ENCODE data around the gene MEI1. TPM values are rescaled to one million over a fixed set of nuclear protein-coding genes. Genes with fewer than 3 reads are reported as not detected.

Gene MEI1
- polyA plus RNA-seq, 1 experiment: 3.8 TPM

GRCh38 chr22:41821471-41822316 is 122.4 kb downstream of the MEI1 start:
- H3K4me3 ChIP-seq (ENCODE audit: low read depth, low read length): no peak overlapping the region
- ChIA-PET CTCF (interaction anchor here (0.6 to 2.0 kb wide), 11 partner anchors 13 to 125 kb away, joined by 3 to 13 read pairs (median 4); partner anchors contain the start of gene CENPM), POLR2A (no interaction called here)

DNA sequence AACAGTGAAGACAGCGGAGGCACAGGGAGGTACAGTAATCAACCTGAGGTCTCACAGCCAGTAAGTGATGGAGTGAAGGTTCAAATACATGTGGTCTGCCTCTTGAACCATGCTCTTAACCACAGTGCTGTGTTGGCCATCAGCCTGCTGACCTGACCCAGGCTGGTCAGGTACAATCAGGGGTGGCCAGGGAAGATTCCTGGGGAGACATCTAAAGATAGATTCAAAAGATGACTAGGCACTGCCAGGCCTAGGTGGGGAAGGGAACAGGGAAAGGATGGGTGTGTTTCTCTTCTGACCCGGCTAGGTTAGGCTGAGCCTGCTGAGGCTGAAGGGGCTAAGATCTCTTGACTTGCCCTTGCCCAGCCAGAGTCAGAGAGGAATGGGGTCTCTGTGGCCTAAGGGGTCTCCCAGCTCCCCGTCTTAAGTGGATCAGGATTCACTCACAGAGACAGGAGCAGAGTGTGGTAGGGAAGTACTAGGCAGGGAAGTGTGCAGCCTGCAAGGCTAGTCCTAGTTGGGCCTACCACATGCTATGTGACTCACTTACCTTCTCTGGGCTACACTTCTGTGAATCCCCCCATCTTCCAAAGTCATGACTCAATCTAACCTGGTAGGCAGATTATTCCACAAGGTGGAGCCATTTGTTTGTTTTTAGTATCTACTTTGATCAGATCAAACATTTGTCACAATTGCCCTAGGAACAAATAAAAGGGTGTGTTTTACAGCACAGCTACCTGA is 123.2 kb downstream of the MEI1 start:
- TF ChIP-seq, protein P1, sequence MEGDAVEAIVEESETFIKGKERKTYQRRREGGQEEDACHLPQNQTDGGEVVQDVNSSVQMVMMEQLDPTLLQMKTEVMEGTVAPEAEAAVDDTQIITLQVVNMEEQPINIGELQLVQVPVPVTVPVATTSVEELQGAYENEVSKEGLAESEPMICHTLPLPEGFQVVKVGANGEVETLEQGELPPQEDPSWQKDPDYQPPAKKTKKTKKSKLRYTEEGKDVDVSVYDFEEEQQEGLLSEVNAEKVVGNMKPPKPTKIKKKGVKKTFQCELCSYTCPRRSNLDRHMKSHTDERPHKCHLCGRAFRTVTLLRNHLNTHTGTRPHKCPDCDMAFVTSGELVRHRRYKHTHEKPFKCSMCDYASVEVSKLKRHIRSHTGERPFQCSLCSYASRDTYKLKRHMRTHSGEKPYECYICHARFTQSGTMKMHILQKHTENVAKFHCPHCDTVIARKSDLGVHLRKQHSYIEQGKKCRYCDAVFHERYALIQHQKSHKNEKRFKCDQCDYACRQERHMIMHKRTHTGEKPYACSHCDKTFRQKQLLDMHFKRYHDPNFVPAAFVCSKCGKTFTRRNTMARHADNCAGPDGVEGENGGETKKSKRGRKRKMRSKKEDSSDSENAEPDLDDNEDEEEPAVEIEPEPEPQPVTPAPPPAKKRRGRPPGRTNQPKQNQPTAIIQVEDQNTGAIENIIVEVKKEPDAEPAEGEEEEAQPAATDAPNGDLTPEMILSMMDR (IDR thresholded peaks at IDR 0.05; ENCODE audit: insufficient read depth, low read depth, low read length): peak; percentile 28
- H3K27me3 ChIP-seq (ENCODE audit: control insufficient read depth, insufficient read depth, low read length): no peaks in the 10 kb centered on the region
- CTCF ChIA-PET: interaction anchor here (0.6 to 2.0 kb wide), 12 partner anchors 12 to 125 kb away, joined by 3 to 13 read pairs (median 4); partner anchors contain the start of gene CENPM
- DNase-seq (ENCODE audit: low read depth): no peak
- POLR2A ChIA-PET: no interaction called here
- H3K4me3 ChIP-seq (ENCODE audit: low read depth, low read length): no peak overlapping the region
- H3K36me3 ChIP-seq (ENCODE audit: control insufficient read depth, insufficient read depth, low read length): no peaks in the 10 kb centered on the region

More at GRCh38 chr22:41821471-41822316, 122.4 kb downstream of the MEI1 start:
- TF ChIP-seq, protein P1 (IDR thresholded peaks at IDR 0.05; ENCODE audit: insufficient read depth, low read depth, low read length): no peak
- Histone ChIP-seq H3K36me3 (ENCODE audit: control insufficient read depth, insufficient read depth, low read length) (no peaks in the 10 kb centered on the region), H3K27me3 (ENCODE audit: control insufficient read depth, insufficient read depth, low read length) (no peaks in the 10 kb centered on the region)
- no peak for DNase-seq (ENCODE audit: low read depth)

- POLR2A ChIA-PET: no interaction called here
- CTCF ChIA-PET: interaction anchor here (0.8 kb wide), 1 partner anchor 117 kb away, joined by 3 read pairs; no protein-coding TSS in a partner anchor
- TF ChIP-seq, protein P1 (IDR thresholded peaks at IDR 0.05; ENCODE audit: insufficient read depth, low read depth, low read length): no peak
- H3K27me3 ChIP-seq (ENCODE audit: control insufficient read depth, insufficient read depth, low read length): no peaks in the 10 kb centered on the region
- H3K36me3 ChIP-seq (ENCODE audit: control insufficient read depth, insufficient read depth, low read length): no peaks in the 10 kb centered on the region
- no peak overlapping the region for H3K4me3 ChIP-seq (ENCODE audit: low read depth, low read length)
- no peak for DNase-seq (ENCODE audit: low read depth)
Observed at GRCh38 chr22:41823797-41824196, 124.5 kb downstream of the MEI1 start.

DNA sequence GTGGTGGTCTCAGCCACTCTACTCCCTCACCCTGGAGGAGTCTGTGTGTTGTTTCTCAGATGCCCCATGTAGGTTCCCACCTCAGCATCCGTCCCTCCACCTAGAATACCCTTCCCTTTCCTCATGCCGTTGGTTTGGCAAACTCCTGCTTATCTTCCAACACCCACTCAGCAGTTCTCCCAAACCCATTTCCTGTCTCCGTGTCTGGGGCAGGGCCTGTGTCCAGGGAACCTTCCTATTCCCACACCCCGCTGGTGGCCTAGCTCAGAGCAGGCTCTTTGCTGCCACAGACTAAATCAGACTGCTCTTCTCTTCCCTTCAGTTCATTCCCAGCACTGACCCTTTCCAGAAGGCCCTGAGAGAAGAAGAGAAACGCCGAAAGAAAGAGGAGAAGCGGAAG is 126.1 kb downstream of the MEI1 start:
- ChIA-PET POLR2A (no interaction called here), CTCF (interaction anchor here (1.3 to 3.9 kb wide), 4 partner anchors 10 to 128 kb away, joined by 5 to 25 read pairs (median 8); no protein-coding TSS in a partner anchor)
- TF ChIP-seq, protein P1 (IDR thresholded peaks at IDR 0.05; ENCODE audit: insufficient read depth, low read depth, low read length): no peak
- Histone ChIP-seq H3K4me3 (ENCODE audit: low read depth, low read length) (no peak overlapping the region), H3K27me3 (ENCODE audit: control insufficient read depth, insufficient read depth, low read length) (no peaks in the 10 kb centered on the region), H3K36me3 (ENCODE audit: control insufficient read depth, insufficient read depth, low read length) (no peaks in the 10 kb centered on the region)
- no peak for DNase-seq (ENCODE audit: low read depth)

DNA sequence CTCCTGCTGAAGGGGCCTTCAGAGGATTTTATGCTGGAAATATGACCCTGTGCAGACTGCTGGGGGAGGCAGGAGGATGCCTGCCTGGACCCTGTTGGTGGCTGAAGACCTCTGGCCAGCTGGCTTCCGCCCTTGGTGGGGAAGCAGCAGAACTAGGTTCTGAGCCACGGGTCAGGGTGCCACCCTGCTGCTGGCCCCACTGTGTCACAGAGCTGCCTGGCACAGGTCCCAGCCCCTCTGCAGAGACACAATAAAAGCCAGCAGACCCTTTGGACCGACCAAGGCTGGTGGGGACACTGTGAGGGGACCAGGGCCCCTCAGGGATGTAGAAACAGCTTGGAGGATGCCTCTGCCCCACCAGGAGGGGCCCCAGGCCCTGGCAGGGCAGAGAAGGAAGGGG is 126.7 kb downstream of the MEI1 start:
- no peak for DNase-seq (ENCODE audit: low read depth)
- Histone ChIP-seq H3K27me3 (ENCODE audit: control insufficient read depth, insufficient read depth, low read length) (no peaks in the 10 kb centered on the region), H3K4me3 (ENCODE audit: low read depth, low read length) (no peak overlapping the region), H3K36me3 (ENCODE audit: control insufficient read depth, insufficient read depth, low read length) (no peaks in the 10 kb centered on the region)
- TF ChIP-seq, protein P1 (IDR thresholded peaks at IDR 0.05; ENCODE audit: insufficient read depth, low read depth, low read length): no peak
- POLR2A ChIA-PET: no interaction called here
- CTCF ChIA-PET: interaction anchor here (1.3 to 3.9 kb wide), 4 partner anchors 11 to 129 kb away, joined by 5 to 25 read pairs (median 8); no protein-coding TSS in a partner anchor

All from BJ (cell line).